Measurements from ENCODE around the gene SUV39H2.

- no peak for TF ChIP-seq CTCF (IDR thresholded peaks at IDR 0.05)
- TF ChIP-seq POLR2A (IDR thresholded peaks at IDR 0.05): no peak
These were observed 46.6 kb downstream of the SUV39H2 start for GRCh38 chr10:14925268-14925667.
